Mammary epithelial cell (primary cell): ENCODE results near the gene PARG.
"Not testable (repeated sequence)": the region's sequence is repeated elsewhere in the genome, so short reads cannot be mapped to it uniquely, and the experiment has no call there.

Experiments used
- EZH2 ChIP-seq: IDR thresholded peaks from 2 replicates; pipeline ENCODE4 v1.6.1; 2012; ENCODE audit warnings: low read length, inconsistent platforms, borderline replicate concordance
- TF ChIP-seq, protein P1 (sequence below), 2 donors: IDR thresholded peaks in 1 of 2; conservative IDR thresholded peaks in 1 of 2; 2 replicates each; pipeline ENCODE4 v1.5.1; 2011 to 2012; ENCODE audit warnings: inconsistent platforms in 2 of 2, low read length in 2 of 2, mild to moderate bottlenecking in 2 of 2, control low read depth in 1 of 2, low read depth in 1 of 2; ENCODE audit not compliant: insufficient read depth in 1 of 2; ENCODE audit errors: extremely low read depth in 1 of 2

DNA sequence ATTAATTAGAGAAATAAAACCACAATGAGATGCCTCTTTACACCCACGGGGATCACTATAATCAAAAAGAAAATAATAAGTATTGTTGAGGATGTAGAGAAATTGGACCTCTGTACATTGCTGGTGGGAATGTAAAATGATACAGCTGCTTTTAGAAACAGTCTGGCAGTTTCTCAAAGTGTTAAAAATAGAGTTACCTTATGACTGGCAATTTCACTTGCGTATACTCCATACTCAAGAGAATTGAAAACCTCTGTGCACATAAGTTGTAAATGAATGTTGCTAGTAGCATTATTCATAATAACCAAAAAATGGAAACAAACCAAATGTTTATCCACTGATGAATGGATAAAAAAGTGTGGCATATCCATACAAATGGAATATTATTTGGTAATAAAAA is 6.3 kb upstream of the PARG start:
- TF ChIP-seq, protein P1, sequence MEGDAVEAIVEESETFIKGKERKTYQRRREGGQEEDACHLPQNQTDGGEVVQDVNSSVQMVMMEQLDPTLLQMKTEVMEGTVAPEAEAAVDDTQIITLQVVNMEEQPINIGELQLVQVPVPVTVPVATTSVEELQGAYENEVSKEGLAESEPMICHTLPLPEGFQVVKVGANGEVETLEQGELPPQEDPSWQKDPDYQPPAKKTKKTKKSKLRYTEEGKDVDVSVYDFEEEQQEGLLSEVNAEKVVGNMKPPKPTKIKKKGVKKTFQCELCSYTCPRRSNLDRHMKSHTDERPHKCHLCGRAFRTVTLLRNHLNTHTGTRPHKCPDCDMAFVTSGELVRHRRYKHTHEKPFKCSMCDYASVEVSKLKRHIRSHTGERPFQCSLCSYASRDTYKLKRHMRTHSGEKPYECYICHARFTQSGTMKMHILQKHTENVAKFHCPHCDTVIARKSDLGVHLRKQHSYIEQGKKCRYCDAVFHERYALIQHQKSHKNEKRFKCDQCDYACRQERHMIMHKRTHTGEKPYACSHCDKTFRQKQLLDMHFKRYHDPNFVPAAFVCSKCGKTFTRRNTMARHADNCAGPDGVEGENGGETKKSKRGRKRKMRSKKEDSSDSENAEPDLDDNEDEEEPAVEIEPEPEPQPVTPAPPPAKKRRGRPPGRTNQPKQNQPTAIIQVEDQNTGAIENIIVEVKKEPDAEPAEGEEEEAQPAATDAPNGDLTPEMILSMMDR (conservative IDR thresholded peaks at IDR 0.05 in 1 of 2, IDR thresholded peaks at IDR 0.05 in 1 of 2; ENCODE audit: extremely low read depth in 1 of 2, insufficient read depth in 1 of 2, low read depth in 1 of 2, low read length in 2 of 2), result not testable (repeated sequence)
- TF ChIP-seq EZH2, result not testable (repeated sequence)
